Measurements from ENCODE around the gene SHD. TPM values are rescaled to one million over a fixed set of nuclear protein-coding genes. Genes with fewer than 3 reads are reported as not detected.
A peak's percentile ranks its signal among the peaks of the same experiment; 100 is the strongest.
"Not testable (repeated sequence)": the region's sequence is repeated elsewhere in the genome, so short reads cannot be mapped to it uniquely, and the experiment has no call there.

SHD gene
- total RNA-seq, 1 donor from 2014 or later, result not detected

DNA sequence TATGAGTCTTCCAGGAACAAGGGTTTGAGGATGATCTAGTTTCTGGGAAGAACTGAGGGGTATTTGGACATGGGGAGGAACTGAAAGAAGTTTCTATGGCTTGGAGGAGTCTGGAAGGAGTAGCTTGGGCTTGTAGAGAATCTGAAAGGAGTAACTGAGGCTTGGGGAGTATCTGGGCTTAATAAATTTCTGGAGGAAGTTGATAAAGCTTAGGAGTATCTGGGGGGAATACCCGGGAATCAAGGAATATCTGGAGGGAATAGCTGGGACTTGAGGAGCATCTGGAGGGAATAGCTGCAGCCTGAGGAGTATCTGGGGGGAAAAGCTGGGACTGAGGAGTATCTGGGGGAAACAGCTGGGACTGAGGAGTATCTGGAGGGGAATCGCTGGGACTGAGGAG, 41.4 kb downstream of the SHD start:
- Mint-ChIP-seq H3K9me3 (peaks cover 24% of the 10 kb centered on the region), H3K27ac (no peak overlapping the region), H3K36me3 (ENCODE audit: low read depth) (peaks cover 28% of the 10 kb centered on the region), H3K4me3 (no peak overlapping the region), H3K4me1 (no peaks in the 10 kb centered on the region), H3K27me3 (no peaks in the 10 kb centered on the region)
- no peak for DNase-seq
- intact Hi-C loops (cut with micrococcal nuclease), result no loop called here

DNA sequence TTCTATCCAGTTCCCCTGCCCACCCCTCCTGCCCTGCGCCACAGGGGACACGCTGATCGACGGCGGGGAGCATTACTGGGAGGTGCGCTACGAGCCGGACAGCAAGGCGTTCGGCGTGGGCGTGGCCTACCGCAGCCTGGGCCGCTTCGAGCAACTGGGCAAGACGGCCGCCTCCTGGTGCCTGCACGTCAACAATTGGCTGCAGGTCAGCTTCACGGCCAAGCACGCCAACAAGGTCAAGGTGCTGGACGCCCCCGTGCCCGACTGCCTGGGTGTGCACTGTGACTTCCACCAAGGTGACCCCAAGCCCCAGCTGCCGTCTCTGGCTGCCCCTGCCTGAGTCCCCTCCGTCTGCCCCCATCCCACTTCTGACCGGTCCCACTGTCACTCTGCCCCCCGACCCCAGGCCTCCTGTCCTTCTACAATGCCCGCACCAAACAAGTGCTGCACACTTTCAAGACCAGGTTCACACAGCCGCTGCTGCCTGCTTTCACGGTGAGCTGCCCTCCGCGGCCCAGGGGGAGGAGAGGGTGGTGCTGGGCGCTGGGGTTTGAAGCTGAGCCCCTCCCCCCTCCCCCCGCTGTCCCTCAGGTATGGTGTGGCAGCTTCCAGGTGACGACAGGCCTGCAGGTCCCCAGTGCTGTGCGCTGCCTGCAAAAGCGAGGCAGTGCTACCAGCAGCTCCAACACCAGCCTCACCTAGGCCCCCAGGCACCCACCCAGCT, 44.0 kb downstream of the SHD start:
- H3K27ac Mint-ChIP-seq, result no peak overlapping the region
- no peak overlapping the region for H3K4me3 Mint-ChIP-seq
- H3K27me3 Mint-ChIP-seq, result peaks cover 3% of the 10 kb centered on the region
- peaks cover 13% of the 10 kb centered on the region for H3K4me1 Mint-ChIP-seq
- peaks cover 22% of the 10 kb centered on the region for H3K9me3 Mint-ChIP-seq
- DNase-seq, result no peak
- intact Hi-C loops (cut with micrococcal nuclease), result no loop called here
- H3K36me3 Mint-ChIP-seq (ENCODE audit: low read depth), result peaks cover 16% of the 10 kb centered on the region

DNA sequence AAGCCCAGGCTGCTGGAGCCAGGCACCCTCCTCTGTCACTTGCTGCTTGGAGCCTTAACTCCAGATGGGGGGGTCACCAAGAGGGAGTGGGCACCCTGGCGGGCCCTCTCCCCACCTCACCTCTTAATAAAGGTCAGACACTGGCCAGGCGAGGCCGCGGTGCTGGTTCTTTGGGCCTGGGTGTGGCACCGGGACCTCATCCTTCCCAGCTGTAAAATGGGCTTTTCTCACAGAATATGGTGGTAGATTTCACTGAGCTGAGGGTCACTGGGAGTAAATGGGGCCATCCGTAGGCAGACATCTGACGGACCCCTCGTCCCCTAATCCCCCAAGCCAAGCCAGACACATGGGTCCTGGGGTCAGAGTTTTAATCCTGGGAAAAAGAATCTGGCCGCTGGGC, 44.6 kb downstream of the SHD start:
- H3K36me3 Mint-ChIP-seq (ENCODE audit: low read depth), result peaks cover 16% of the 10 kb centered on the region
- no peak overlapping the region for H3K4me3 Mint-ChIP-seq
- DNase-seq, result no peak
- H3K9me3 Mint-ChIP-seq, result peaks cover 20% of the 10 kb centered on the region
- H3K4me1 Mint-ChIP-seq, result peaks cover 19% of the 10 kb centered on the region
- H3K27me3 Mint-ChIP-seq, result peaks cover 6% of the 10 kb centered on the region
- intact Hi-C loops (cut with micrococcal nuclease), result no loop called here
- H3K27ac Mint-ChIP-seq, result no peak overlapping the region

DNA sequence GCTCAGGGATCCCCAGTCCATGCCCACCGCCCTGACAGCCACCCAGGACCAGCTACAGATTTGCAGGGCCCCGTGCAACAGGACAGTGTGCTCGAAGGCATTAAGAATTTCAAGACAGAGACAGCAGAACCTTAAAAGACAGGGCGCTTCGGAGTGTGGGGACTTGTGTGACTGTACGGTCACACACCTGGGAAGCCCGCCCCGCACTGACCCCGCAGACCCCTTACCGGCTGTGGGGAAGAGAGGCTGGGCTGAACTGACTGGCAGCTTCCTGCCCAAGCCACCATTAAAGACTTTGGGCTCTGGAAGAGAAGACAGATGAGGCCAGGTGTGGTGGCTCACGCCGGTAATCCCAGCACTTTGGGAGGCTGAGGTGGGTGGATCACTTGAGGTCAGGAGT, 45.2 kb downstream of the SHD start:
- no peak for DNase-seq

DNA sequence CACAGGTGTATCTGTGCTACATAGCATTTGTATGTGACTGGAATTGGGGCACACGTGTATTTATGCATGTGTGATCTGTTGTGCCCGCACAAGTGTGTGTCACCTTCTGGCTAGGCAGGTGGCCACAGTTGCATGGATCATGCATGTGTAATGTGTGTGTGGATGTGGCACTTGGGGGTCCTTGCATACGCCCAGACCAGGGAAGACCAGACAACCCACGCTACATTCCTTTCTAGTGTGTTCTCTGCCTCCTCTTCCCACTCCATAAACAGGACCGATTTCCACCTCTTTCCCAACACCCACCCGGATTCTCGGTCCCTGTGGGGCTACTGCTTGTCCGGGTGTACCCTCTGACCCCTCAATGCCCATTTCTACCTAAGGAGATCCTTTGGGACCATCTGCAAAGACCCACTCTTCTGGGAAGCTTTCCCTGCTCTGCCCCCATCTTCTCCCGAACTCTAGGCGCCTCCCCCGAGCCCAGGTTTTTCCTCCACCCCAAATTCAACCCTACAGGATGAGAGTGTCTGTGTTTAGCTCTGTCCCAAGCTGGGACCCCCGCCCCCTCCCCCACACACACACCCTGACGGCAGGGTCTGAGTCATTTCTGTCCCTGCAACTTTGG, 47.3 kb downstream of the SHD start:
- Mint-ChIP-seq H3K4me1 (peaks cover 26% of the 10 kb centered on the region), H3K9me3 (no peaks in the 10 kb centered on the region), H3K36me3 (ENCODE audit: low read depth) (peaks cover 15% of the 10 kb centered on the region), H3K27ac (peak overlapping the region; percentile 29), H3K27me3 (peaks cover 6% of the 10 kb centered on the region), H3K4me3 (peak overlapping the region; percentile 63)
- intact Hi-C loops (cut with micrococcal nuclease), result loop anchor here (2.0 kb wide), 1 partner anchor 22 kb away; the partner anchor contains the start of gene FSD1
- no peak for DNase-seq

More for the DNA sequence above, 45.2 kb downstream of the SHD start:
- Mint-ChIP-seq H3K4me3 (no peak overlapping the region), H3K9me3 (peaks cover 17% of the 10 kb centered on the region), H3K27ac (no peak overlapping the region), H3K36me3 (ENCODE audit: low read depth) (peaks cover 15% of the 10 kb centered on the region), H3K4me1 (peaks cover 21% of the 10 kb centered on the region), H3K27me3 (peaks cover 6% of the 10 kb centered on the region)
- intact Hi-C loops (cut with micrococcal nuclease), result no loop called here

DNA sequence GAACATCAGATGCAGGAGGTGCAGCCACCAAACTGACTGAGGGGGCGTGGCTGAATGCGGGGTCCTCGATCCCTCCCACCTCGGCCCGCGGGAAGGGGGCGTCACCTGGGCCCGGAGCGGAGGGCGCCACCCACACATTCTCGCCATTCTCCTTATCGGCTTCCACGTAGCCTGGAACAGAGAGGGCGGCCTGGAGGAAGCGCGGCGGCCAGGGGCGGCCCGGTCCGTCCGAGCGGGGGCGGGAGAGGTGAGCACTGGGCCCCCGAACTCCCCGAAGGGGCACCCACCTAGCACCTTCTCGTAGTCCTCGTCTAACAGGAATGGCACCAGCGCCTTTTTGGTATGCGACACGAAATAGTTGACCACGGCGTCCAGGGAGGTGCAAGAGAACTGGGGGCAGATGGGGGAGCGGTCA, 47.8 kb downstream of the SHD start:
- Mint-ChIP-seq H3K4me3 (peak overlapping the region; percentile 90), H3K4me1 (peaks cover 26% of the 10 kb centered on the region), H3K9me3 (no peaks in the 10 kb centered on the region), H3K27ac (no peak overlapping the region), H3K27me3 (peaks cover 6% of the 10 kb centered on the region), H3K36me3 (ENCODE audit: low read depth) (peaks cover 15% of the 10 kb centered on the region)
- peak; percentile 70 for DNase-seq
- intact Hi-C loops (cut with micrococcal nuclease), result loop anchor here (2.0 kb wide), 1 partner anchor 22 kb away; the partner anchor contains the start of gene FSD1

- Mint-ChIP-seq H3K4me3 (peak overlapping the region; percentile 90), H3K4me1 (peaks cover 26% of the 10 kb centered on the region), H3K27me3 (peaks cover 6% of the 10 kb centered on the region), H3K9me3 (no peaks in the 10 kb centered on the region), H3K27ac (peak overlapping the region; percentile 58), H3K36me3 (ENCODE audit: low read depth) (peaks cover 15% of the 10 kb centered on the region)
- peak; percentile 93 for DNase-seq
- intact Hi-C loops (cut with micrococcal nuclease), result loop anchor here (2.0 kb wide), 1 partner anchor 23 kb away; the partner anchor contains the start of gene FSD1
These were observed 48.3 kb downstream of the SHD start for GRCh38 chr19:4327252-4327876.

GRCh38 chr19:4327877-4328242, 48.8 kb downstream of the SHD start:
- Mint-ChIP-seq H3K4me1 (peaks cover 26% of the 10 kb centered on the region), H3K27ac (peak overlapping the region; percentile 93), H3K27me3 (peaks cover 6% of the 10 kb centered on the region), H3K36me3 (ENCODE audit: low read depth) (peaks cover 15% of the 10 kb centered on the region), H3K4me3 (peak overlapping the region; percentile 90), H3K9me3 (no peaks in the 10 kb centered on the region)
- intact Hi-C loops (cut with micrococcal nuclease), result loop anchor here (1.0 to 2.0 kb wide), 3 partner anchors 14 to 81 kb away; partner anchors contain the start of genes FSD1 and YJU2
- no peak for DNase-seq

GRCh38 chr19:4328243-4328990, 49.4 kb downstream of the SHD start:
- Mint-ChIP-seq H3K4me1 (peaks cover 26% of the 10 kb centered on the region), H3K27me3 (peaks cover 6% of the 10 kb centered on the region), H3K4me3 (peak overlapping the region; percentile 90), H3K36me3 (ENCODE audit: low read depth) (peaks cover 15% of the 10 kb centered on the region), H3K9me3 (no peaks in the 10 kb centered on the region), H3K27ac (peak overlapping the region; percentile 93)
- intact Hi-C loops (cut with micrococcal nuclease), result loop anchor here (1.0 kb wide), 2 partner anchors 14 to 81 kb away; partner anchors contain the start of gene YJU2
- DNase-seq, result peak; percentile 96

DNA sequence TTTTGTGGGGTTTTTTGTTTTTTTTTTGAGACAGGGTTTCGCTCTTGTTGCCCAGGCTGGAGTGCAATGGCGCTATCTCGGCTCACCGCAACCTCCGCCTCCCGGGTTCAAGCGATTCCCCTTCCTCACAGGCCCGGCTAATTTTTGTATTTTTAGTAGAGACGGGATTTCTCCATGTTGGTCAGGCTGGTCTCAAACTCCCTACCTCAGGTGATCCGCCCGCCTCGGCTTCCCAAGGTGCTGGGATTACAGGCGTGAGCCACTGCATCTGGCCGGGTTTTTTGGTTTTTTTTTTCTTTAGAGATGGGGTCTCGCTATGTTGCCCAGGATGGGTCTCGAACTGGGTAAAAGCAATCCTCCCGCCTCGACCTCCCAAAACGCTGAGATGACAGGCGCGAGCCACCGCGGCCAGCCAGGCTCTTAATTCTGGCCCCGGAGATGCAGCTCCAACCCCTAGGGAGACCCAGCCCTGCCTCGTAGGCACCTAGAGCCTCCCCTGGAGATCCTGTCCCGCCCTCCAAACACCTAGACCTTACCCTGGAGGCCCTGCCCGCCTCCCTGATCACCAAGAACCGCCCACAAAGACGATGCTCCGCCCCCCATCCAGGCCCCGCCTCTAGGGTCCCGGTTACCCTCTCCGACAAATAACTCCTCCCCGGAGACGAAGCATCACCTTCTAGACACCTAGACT, 50.1 kb downstream of the SHD start:
- not testable (repeated sequence) for H3K9me3 Mint-ChIP-seq, H3K27me3 Mint-ChIP-seq
- peak overlapping the region; percentile 93 for H3K27ac Mint-ChIP-seq
- peak overlapping the region; percentile 90 for H3K4me3 Mint-ChIP-seq
- intact Hi-C loops (cut with micrococcal nuclease), result loop anchor here (1.0 kb wide), 2 partner anchors 13 to 82 kb away; partner anchors contain the start of gene YJU2
- H3K36me3 Mint-ChIP-seq (ENCODE audit: low read depth), result peaks cover 15% of the 10 kb centered on the region
- H3K4me1 Mint-ChIP-seq, result peaks cover 26% of the 10 kb centered on the region
- peak; percentile 77 for DNase-seq

DNA sequence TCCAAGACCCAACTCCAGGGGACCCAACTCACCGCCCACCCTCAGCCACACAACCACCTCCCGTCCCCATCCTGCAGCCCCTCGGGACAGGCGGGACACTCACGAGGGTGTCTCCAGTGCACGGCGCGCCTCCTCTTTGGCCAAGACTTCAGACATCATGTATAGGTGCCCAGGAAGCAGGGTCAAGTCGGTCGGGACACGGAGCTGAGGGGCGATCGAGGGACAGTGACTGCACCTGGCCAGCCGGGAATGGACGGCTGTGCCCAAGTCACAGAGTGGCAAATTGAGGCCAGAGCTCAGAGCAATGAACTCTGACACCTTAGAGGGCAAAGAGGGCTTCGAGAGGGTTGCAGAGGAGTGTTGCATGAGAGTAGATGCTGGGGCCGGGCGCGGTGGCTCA, 50.8 kb downstream of the SHD start:
- H3K27ac Mint-ChIP-seq, result peak overlapping the region; percentile 34
- H3K4me1 Mint-ChIP-seq, result peaks cover 26% of the 10 kb centered on the region
- H3K36me3 Mint-ChIP-seq (ENCODE audit: low read depth), result peaks cover 22% of the 10 kb centered on the region
- peaks cover 6% of the 10 kb centered on the region for H3K27me3 Mint-ChIP-seq
- intact Hi-C loops (cut with micrococcal nuclease), result no loop called here
- peaks cover 8% of the 10 kb centered on the region for H3K9me3 Mint-ChIP-seq
- peak overlapping the region; percentile 55 for H3K4me3 Mint-ChIP-seq
- no peak for DNase-seq

DNA sequence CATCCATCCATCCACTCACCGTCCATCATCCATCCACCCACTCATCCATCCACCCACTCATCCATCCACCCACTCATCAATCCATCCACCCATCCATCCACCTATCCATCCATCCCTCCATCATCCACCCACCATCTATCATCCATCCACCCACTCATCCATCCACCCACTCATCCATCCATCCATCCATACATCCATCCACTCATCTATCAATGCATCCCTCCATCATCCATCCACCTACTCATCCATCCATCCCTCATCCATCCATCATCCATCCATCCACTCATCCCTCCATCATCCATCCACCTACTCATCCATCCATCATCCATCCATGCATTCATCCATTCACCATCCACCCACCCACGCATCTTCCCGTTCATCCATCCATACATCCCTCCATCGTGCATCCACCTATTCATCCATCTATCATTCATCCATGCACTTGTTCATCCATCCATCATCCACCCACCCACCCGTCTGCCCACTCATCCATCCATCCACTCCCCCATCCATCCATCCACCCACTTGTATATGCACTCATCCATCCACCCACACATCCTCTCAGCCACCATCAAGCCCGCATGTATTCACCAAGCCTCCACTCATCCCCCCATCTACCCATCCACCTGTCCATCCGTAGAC, 56.0 kb downstream of the SHD start:
- H3K27me3 Mint-ChIP-seq, result no peaks in the 10 kb centered on the region

More for the DNA sequence above, 56.0 kb downstream of the SHD start:
- no peak overlapping the region for H3K4me3 Mint-ChIP-seq
- peaks cover 16% of the 10 kb centered on the region for H3K36me3 Mint-ChIP-seq (ENCODE audit: low read depth)
- H3K4me1 Mint-ChIP-seq, result peaks cover 19% of the 10 kb centered on the region
- no peak for DNase-seq
- no peak overlapping the region for H3K27ac Mint-ChIP-seq
- H3K9me3 Mint-ChIP-seq, result peaks cover 15% of the 10 kb centered on the region
- intact Hi-C loops (cut with micrococcal nuclease), result no loop called here

All from activated CD4-positive, alpha-beta T cell treated with anti-CD3 and anti-CD28 coated beads, Interleukin-2, amount 10 ng/mL, durations not matched to agents 24 days and 14 days (primary cell).